Activated CD8-positive, alpha-beta memory T cell treated with anti-CD3 and anti-CD28 coated beads, Interleukin-2, amount 10 ng/mL, durations not matched to agents 7 days and 5 days (primary cell): ENCODE results near the gene RPP25L. TPM values are rescaled to one million over a fixed set of nuclear protein-coding genes. Genes with fewer than 3 reads are reported as not detected.

Experiments used
- ATAC-seq: fragments of 150-1000 bp; cut with Tn5 transposase; one replicate; pipeline ENCODE4 v1.10.0; 2021; ENCODE audit warnings: moderate library complexity
- CTCF ChIA-PET: fragments of 350-600 bp; sonication (Branson Sonifier 250); formaldehyde crosslinking; loops from one replicate; lab custom pipeline; 2021; ENCODE audit warnings: antibody characterized with exemption; lab: Charles Lee
- DNase-seq: peaks from one replicate; pipeline ENCODE4 v3.0.0-alpha.2; 2020
- H3K27ac Mint-ChIP-seq: one replicate; pipeline ENCODE4 v1.8.0; 2021; ENCODE audit warnings: mild to moderate bottlenecking, mixed read lengths
- H3K27me3 Mint-ChIP-seq: one replicate; pipeline ENCODE4 v1.8.0; 2021; ENCODE audit warnings: mixed read lengths
- H3K36me3 Mint-ChIP-seq: one replicate; pipeline ENCODE4 v1.8.0; 2021; ENCODE audit warnings: mild to moderate bottlenecking, mixed read lengths
- H3K4me1 Mint-ChIP-seq: one replicate; pipeline ENCODE4 v1.8.0; 2021; ENCODE audit warnings: mixed read lengths
- H3K4me3 Mint-ChIP-seq: one replicate; pipeline ENCODE4 v1.8.0; 2021; ENCODE audit warnings: mild to moderate bottlenecking, moderate library complexity, mixed read lengths
- H3K9me3 Mint-ChIP-seq: one replicate; pipeline ENCODE4 v1.8.0; 2022; ENCODE audit warnings: low read depth, mixed read lengths
- total RNA-seq, 2 experiments: library from RNA; stranded (reverse); gene quantifications; one replicate each; pipeline ENCODE4 v1.2.3, GENCODE V29; 2021

RPP25L gene
- total RNA-seq, 2 experiments from 2014 or later: 27.2 to 27.8 TPM

- peaks cover 36% of the 10 kb centered on the region for H3K27me3 Mint-ChIP-seq
- CTCF ChIA-PET: interaction anchor here (1.1 to 2.2 kb wide), 3 partner anchors 17 to 30 kb away, joined by 3 to 5 read pairs (median 3); no protein-coding TSS in a partner anchor
- no peak overlapping the region for H3K4me3 Mint-ChIP-seq
- H3K27ac Mint-ChIP-seq: no peak overlapping the region
- no peaks in the 10 kb centered on the region for H3K36me3 Mint-ChIP-seq
- ATAC-seq (no peak), DNase-seq (no peak)
- no peaks in the 10 kb centered on the region for H3K4me1 Mint-ChIP-seq
- H3K9me3 Mint-ChIP-seq: no peaks in the 10 kb centered on the region
Measured at GRCh38 chr9:34574571-34574970, 37.3 kb downstream of the RPP25L start.

- no peak for DNase-seq
- no peaks in the 10 kb centered on the region for H3K36me3 Mint-ChIP-seq
- H3K27me3 Mint-ChIP-seq: peaks cover 30% of the 10 kb centered on the region
- H3K9me3 Mint-ChIP-seq: no peaks in the 10 kb centered on the region
- no peaks in the 10 kb centered on the region for H3K4me1 Mint-ChIP-seq
- H3K27ac Mint-ChIP-seq: no peak overlapping the region
- CTCF ChIA-PET: interaction anchor here (1.4 to 2.2 kb wide), 2 partner anchors 17 to 30 kb away, joined by 3 to 5 read pairs; no protein-coding TSS in a partner anchor
- H3K4me3 Mint-ChIP-seq: no peak overlapping the region
- no peak for ATAC-seq
Measured at GRCh38 chr9:34573599-34574325, 38.1 kb downstream of the RPP25L start.

- no peak overlapping the region for H3K27ac Mint-ChIP-seq
Measured at GRCh38 chr9:34572628-34573027, 39.3 kb downstream of the RPP25L start.

GRCh38 chr9:34572092-34572491 is 39.8 kb downstream of the RPP25L start:
- peaks cover 26% of the 10 kb centered on the region for H3K27me3 Mint-ChIP-seq
- no peaks in the 10 kb centered on the region for H3K4me1 Mint-ChIP-seq
- H3K36me3 Mint-ChIP-seq: no peaks in the 10 kb centered on the region
- ATAC-seq (no peak), DNase-seq (no peak)
- no peaks in the 10 kb centered on the region for H3K9me3 Mint-ChIP-seq
- CTCF ChIA-PET: interaction anchor here (2.6 kb wide), 1 partner anchor 20 kb away, joined by 8 read pairs; no protein-coding TSS in a partner anchor
- H3K4me3 Mint-ChIP-seq: no peak overlapping the region
- no peak overlapping the region for H3K27ac Mint-ChIP-seq

More at GRCh38 chr9:34572628-34573027, 39.3 kb downstream of the RPP25L start:
- DNase-seq (no peak), ATAC-seq (no peak)
- H3K4me1 Mint-ChIP-seq: no peaks in the 10 kb centered on the region
- H3K9me3 Mint-ChIP-seq: no peaks in the 10 kb centered on the region
- peaks cover 26% of the 10 kb centered on the region for H3K27me3 Mint-ChIP-seq
- no peaks in the 10 kb centered on the region for H3K36me3 Mint-ChIP-seq
- H3K4me3 Mint-ChIP-seq: no peak overlapping the region
- CTCF ChIA-PET: no interaction called here

- Mint-ChIP-seq H3K4me1 (no peaks in the 10 kb centered on the region), H3K4me3 (no peak overlapping the region), H3K9me3 (no peaks in the 10 kb centered on the region), H3K27ac (no peak overlapping the region), H3K36me3 (no peaks in the 10 kb centered on the region), H3K27me3 (peaks cover 22% of the 10 kb centered on the region)
- no peak for ATAC-seq
- no peak for DNase-seq
- CTCF ChIA-PET: interaction anchor here (2.6 kb wide), 1 partner anchor 20 kb away, joined by 8 read pairs; no protein-coding TSS in a partner anchor
Measured at GRCh38 chr9:34571481-34571810, 40.5 kb downstream of the RPP25L start.

- H3K9me3 Mint-ChIP-seq: no peaks in the 10 kb centered on the region
- H3K4me1 Mint-ChIP-seq: no peaks in the 10 kb centered on the region
- no peak overlapping the region for H3K27ac Mint-ChIP-seq
- ATAC-seq: no peak
- H3K36me3 Mint-ChIP-seq: no peaks in the 10 kb centered on the region
- no peak for DNase-seq
- CTCF ChIA-PET: interaction anchor here (2.6 kb wide), 1 partner anchor 21 kb away, joined by 8 read pairs; no protein-coding TSS in a partner anchor
- H3K4me3 Mint-ChIP-seq: no peak overlapping the region
- H3K27me3 Mint-ChIP-seq: peaks cover 17% of the 10 kb centered on the region
Measured at GRCh38 chr9:34570809-34571480, 41.0 kb downstream of the RPP25L start.

- Mint-ChIP-seq H3K4me3 (no peak overlapping the region), H3K36me3 (no peaks in the 10 kb centered on the region)
- no peak for ATAC-seq
Measured at GRCh38 chr9:34570376-34570775, 41.5 kb downstream of the RPP25L start.

GRCh38 chr9:34568774-34569173 is 43.1 kb downstream of the RPP25L start:
- no peaks in the 10 kb centered on the region for H3K9me3 Mint-ChIP-seq
- CTCF ChIA-PET: interaction anchor here (1.1 kb wide), 1 partner anchor 191 kb away, joined by 3 read pairs; no protein-coding TSS in a partner anchor
- ATAC-seq: no peak

More at GRCh38 chr9:34570376-34570775, 41.5 kb downstream of the RPP25L start:
- Mint-ChIP-seq H3K4me1 (no peaks in the 10 kb centered on the region), H3K9me3 (no peaks in the 10 kb centered on the region), H3K27ac (no peak overlapping the region), H3K27me3 (peaks cover 14% of the 10 kb centered on the region)
- no peak for DNase-seq
- CTCF ChIA-PET: interaction anchor here (2.6 kb wide), 1 partner anchor 21 kb away, joined by 8 read pairs; no protein-coding TSS in a partner anchor

GRCh38 chr9:34568133-34568532 is 43.8 kb downstream of the RPP25L start:
- H3K4me1 Mint-ChIP-seq: no peaks in the 10 kb centered on the region
- DNase-seq (no peak), ATAC-seq (no peak)
- CTCF ChIA-PET: interaction anchor here (1.1 kb wide), 1 partner anchor 191 kb away, joined by 3 read pairs; no protein-coding TSS in a partner anchor
- no peak overlapping the region for H3K27ac Mint-ChIP-seq
- no peak overlapping the region for H3K4me3 Mint-ChIP-seq
- H3K9me3 Mint-ChIP-seq: no peaks in the 10 kb centered on the region
- H3K36me3 Mint-ChIP-seq: no peaks in the 10 kb centered on the region
- peaks cover 14% of the 10 kb centered on the region for H3K27me3 Mint-ChIP-seq

More at GRCh38 chr9:34568774-34569173, 43.1 kb downstream of the RPP25L start:
- H3K4me3 Mint-ChIP-seq: no peak overlapping the region
- no peak for DNase-seq
- H3K27me3 Mint-ChIP-seq: peaks cover 11% of the 10 kb centered on the region
- no peaks in the 10 kb centered on the region for H3K36me3 Mint-ChIP-seq
- no peak overlapping the region for H3K27ac Mint-ChIP-seq
- H3K4me1 Mint-ChIP-seq: no peaks in the 10 kb centered on the region

GRCh38 chr9:34566972-34567371 is 44.9 kb downstream of the RPP25L start:
- no peaks in the 10 kb centered on the region for H3K4me1 Mint-ChIP-seq
- H3K27ac Mint-ChIP-seq: no peak overlapping the region
- DNase-seq (no peak), ATAC-seq (no peak)
- H3K9me3 Mint-ChIP-seq: no peaks in the 10 kb centered on the region
- peaks cover 14% of the 10 kb centered on the region for H3K27me3 Mint-ChIP-seq
- CTCF ChIA-PET: no interaction called here
- H3K4me3 Mint-ChIP-seq: no peak overlapping the region
- no peaks in the 10 kb centered on the region for H3K36me3 Mint-ChIP-seq

- H3K9me3 Mint-ChIP-seq: no peaks in the 10 kb centered on the region
Measured at GRCh38 chr9:34566322-34566721, 45.6 kb downstream of the RPP25L start.

GRCh38 chr9:34565856-34566255 is 46.0 kb downstream of the RPP25L start:
- peaks cover 18% of the 10 kb centered on the region for H3K27me3 Mint-ChIP-seq
- DNase-seq (no peak), ATAC-seq (no peak)
- no peaks in the 10 kb centered on the region for H3K36me3 Mint-ChIP-seq
- H3K9me3 Mint-ChIP-seq: no peaks in the 10 kb centered on the region
- no peaks in the 10 kb centered on the region for H3K4me1 Mint-ChIP-seq
- CTCF ChIA-PET: no interaction called here
- no peak overlapping the region for H3K27ac Mint-ChIP-seq
- no peak overlapping the region for H3K4me3 Mint-ChIP-seq

More at GRCh38 chr9:34566322-34566721, 45.6 kb downstream of the RPP25L start:
- CTCF ChIA-PET: no interaction called here
- no peak overlapping the region for H3K4me3 Mint-ChIP-seq
- H3K27me3 Mint-ChIP-seq: peaks cover 15% of the 10 kb centered on the region
- H3K4me1 Mint-ChIP-seq: no peaks in the 10 kb centered on the region
- H3K27ac Mint-ChIP-seq: no peak overlapping the region
- no peaks in the 10 kb centered on the region for H3K36me3 Mint-ChIP-seq
- no peak for ATAC-seq
- DNase-seq: no peak

- CTCF ChIA-PET: no interaction called here
Measured at GRCh38 chr9:34564617-34565016, 47.3 kb downstream of the RPP25L start.

More at GRCh38 chr9:34564617-34565016, 47.3 kb downstream of the RPP25L start:
- peak; percentile 12 for ATAC-seq
- Mint-ChIP-seq H3K36me3 (no peaks in the 10 kb centered on the region), H3K4me3 (no peak overlapping the region), H3K27me3 (peaks cover 22% of the 10 kb centered on the region), H3K4me1 (no peaks in the 10 kb centered on the region), H3K27ac (no peak overlapping the region), H3K9me3 (no peaks in the 10 kb centered on the region)
- DNase-seq: no peak
